Panc1 (cell line): ENCODE data around the gene THTPA.

Source experiments
- POLR2AphosphoS5 ChIP-seq: IDR thresholded peaks from 2 replicates; pipeline ENCODE4 v1.6.1; 2012; ENCODE audit warnings: mild to moderate bottlenecking, low read depth, low read length, moderate library complexity
- SIN3A ChIP-seq: IDR thresholded peaks from 2 replicates; pipeline ENCODE4 v1.6.1; 2012; ENCODE audit warnings: low read depth, mild to moderate bottlenecking, low read length, moderate library complexity, borderline replicate concordance; ENCODE audit not compliant: insufficient read depth
- TCF7L2 ChIP-seq: IDR thresholded peaks from 2 replicates; pipeline ENCODE4 v1.6.1; 2011; ENCODE audit warnings: mild to moderate bottlenecking, low read depth, low read length, inconsistent platforms
- TF ChIP-seq, protein P1 (sequence below): fragments of 450-650 bp; IDR thresholded peaks from 2 replicates; pipeline ENCODE4 v1.5.1; 2017; ENCODE audit warnings: mild to moderate bottlenecking
- TF ChIP-seq, protein P2 (sequence below), 2 experiments: IDR thresholded peaks; 2 replicates each; pipeline ENCODE4 v1.6.1; 2011 to 2012; ENCODE audit warnings: low read depth in 2 of 2, control low read depth in 1 of 2, low read length in 1 of 2, mild to moderate bottlenecking in 1 of 2, moderate library complexity in 1 of 2; ENCODE audit not compliant: insufficient read depth in 1 of 2

DNA sequence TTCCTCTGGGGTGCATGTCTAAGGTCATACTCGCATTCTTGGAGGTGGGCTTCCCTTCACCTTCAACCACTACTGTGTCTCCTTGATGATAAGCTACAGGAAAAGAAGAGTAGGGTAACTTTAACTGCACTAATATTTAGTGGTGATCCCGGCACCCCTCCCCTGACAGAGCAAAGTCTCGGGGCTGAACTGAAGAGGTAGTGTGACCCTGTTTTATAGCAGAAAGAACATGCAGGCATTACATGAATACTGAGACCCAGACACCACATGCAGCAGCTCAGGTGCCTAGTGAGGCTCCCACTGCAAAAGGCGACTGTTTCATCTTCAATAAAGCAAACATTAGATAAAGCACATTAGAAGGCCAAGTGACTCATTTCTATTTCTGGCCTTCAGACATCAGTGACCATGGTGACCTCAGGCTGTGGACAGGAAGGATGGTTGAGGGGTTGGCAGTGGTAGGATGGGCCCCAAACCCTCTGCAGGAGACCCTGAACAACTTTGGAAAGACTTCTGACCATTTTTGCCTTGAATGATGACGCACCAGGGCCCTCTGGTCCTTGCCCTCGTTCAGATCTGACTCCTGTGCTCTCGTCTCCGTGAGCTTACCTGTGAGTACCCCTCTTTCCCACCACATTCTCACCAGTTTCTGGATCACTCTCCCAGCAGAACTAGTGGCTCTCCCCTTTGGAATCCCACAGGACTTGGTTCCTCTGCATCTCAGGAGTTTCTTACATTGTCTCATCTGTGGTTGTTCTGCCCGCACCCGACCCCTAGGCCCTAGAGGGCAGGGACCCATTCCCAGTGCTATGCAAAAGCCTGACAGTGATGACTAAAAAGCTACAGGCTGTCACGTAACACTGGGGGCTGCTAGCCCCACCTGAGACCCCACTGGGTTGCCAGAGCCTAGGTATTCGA lies 46.4 kb downstream of the THTPA start:
- TF ChIP-seq, protein P1, sequence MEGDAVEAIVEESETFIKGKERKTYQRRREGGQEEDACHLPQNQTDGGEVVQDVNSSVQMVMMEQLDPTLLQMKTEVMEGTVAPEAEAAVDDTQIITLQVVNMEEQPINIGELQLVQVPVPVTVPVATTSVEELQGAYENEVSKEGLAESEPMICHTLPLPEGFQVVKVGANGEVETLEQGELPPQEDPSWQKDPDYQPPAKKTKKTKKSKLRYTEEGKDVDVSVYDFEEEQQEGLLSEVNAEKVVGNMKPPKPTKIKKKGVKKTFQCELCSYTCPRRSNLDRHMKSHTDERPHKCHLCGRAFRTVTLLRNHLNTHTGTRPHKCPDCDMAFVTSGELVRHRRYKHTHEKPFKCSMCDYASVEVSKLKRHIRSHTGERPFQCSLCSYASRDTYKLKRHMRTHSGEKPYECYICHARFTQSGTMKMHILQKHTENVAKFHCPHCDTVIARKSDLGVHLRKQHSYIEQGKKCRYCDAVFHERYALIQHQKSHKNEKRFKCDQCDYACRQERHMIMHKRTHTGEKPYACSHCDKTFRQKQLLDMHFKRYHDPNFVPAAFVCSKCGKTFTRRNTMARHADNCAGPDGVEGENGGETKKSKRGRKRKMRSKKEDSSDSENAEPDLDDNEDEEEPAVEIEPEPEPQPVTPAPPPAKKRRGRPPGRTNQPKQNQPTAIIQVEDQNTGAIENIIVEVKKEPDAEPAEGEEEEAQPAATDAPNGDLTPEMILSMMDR: no peak
- TF ChIP-seq POLR2AphosphoS5 (no peak), SIN3A (no peak), TCF7L2 (no peak)
- TF ChIP-seq, protein P2, sequence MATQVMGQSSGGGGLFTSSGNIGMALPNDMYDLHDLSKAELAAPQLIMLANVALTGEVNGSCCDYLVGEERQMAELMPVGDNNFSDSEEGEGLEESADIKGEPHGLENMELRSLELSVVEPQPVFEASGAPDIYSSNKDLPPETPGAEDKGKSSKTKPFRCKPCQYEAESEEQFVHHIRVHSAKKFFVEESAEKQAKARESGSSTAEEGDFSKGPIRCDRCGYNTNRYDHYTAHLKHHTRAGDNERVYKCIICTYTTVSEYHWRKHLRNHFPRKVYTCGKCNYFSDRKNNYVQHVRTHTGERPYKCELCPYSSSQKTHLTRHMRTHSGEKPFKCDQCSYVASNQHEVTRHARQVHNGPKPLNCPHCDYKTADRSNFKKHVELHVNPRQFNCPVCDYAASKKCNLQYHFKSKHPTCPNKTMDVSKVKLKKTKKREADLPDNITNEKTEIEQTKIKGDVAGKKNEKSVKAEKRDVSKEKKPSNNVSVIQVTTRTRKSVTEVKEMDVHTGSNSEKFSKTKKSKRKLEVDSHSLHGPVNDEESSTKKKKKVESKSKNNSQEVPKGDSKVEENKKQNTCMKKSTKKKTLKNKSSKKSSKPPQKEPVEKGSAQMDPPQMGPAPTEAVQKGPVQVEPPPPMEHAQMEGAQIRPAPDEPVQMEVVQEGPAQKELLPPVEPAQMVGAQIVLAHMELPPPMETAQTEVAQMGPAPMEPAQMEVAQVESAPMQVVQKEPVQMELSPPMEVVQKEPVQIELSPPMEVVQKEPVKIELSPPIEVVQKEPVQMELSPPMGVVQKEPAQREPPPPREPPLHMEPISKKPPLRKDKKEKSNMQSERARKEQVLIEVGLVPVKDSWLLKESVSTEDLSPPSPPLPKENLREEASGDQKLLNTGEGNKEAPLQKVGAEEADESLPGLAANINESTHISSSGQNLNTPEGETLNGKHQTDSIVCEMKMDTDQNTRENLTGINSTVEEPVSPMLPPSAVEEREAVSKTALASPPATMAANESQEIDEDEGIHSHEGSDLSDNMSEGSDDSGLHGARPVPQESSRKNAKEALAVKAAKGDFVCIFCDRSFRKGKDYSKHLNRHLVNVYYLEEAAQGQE (IDR thresholded peaks at IDR 0.05; ENCODE audit: insufficient read depth in 1 of 2, low read depth in 2 of 2, low read length in 1 of 2): no peak
